Occipital lobe (tissue), 2 donors: ENCODE measurements around the gene DNM1. TPM values are rescaled to one million over a fixed set of nuclear protein-coding genes. Genes with fewer than 3 reads are reported as not detected.

Experiments
- DNase-seq: peaks from one replicate; lab custom pipeline; 2025; lab: John Stamatoyannopoulos, UW
- total RNA-seq: library from RNA; depleted of rRNA; stranded (reverse); fragments of >200 nt; gene quantifications from one replicate; pipeline ENCODE4 v1.2.3, GENCODE V29; 2014

The DNM1 gene
- total RNA-seq, 1 donor from 2014 or later, result 71.7 TPM

- DNase-seq, result no peak
These were observed 27.5 kb upstream of the DNM1 start for GRCh38 chr9:128175726-128176125.

- DNase-seq, result no peak
These were observed 24.3 kb upstream of the DNM1 start for GRCh38 chr9:128178806-128179431.

DNA sequence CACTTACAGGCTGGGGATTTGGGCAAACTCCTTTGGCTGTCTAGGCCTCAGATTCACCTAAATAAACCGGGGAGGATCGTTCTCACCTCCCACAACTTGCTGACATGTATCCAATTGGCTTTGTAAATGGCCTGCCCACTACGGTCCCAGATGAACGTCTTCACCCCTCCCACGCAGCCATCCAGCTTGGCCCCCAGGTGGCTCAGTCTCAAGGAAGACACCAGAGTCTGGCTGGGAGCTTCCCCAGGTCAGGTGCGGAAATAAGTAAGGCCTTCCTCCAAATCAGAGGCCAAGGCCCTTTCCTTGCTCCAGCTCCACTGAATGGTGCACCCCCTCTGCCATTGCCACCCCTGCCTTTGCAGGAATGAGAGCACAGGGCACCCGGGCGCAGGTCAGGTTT, 23.2 kb upstream of the DNM1 start:
- no peak for DNase-seq

DNA sequence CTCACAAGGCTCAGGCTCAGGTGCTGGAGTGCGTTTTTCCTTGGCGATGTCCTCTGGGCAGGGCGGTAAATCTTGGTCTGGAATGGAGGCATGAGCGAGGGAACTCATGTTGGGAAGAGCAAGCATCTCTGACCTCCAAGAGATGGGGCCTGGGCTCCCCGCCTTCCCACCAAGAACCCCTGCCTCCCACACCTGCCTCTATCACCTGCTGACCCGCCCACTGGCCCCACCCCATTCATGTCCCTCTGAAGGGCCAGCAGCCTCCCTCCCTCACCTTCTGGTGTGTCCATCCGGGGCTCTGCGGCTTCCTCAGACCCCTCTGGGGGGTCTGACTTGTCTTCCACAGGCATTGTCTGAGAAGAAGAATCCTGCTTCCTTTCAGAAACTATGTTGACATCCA, 22.7 kb upstream of the DNM1 start:
- DNase-seq, result no peak

DNA sequence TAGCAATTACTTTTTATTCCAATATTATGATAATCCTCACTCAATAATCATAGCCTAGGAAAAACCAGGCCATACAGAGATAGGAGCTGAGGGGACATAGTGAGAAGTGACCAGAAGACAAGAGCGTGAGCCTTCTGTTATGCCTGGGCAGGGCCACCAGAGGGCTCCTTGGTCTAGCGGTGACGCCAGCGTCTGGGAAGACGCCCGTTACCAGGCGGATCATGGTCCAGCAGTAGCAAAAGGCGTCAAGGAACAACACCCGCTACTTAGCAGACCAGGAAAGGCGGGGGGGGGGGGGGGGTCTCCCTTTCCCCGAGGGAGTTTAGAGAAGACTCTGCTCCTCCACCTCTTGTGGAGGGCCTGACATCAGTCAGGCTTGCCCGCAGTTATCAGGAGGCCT, 21.7 kb upstream of the DNM1 start:
- DNase-seq, result peak; percentile 25

DNA sequence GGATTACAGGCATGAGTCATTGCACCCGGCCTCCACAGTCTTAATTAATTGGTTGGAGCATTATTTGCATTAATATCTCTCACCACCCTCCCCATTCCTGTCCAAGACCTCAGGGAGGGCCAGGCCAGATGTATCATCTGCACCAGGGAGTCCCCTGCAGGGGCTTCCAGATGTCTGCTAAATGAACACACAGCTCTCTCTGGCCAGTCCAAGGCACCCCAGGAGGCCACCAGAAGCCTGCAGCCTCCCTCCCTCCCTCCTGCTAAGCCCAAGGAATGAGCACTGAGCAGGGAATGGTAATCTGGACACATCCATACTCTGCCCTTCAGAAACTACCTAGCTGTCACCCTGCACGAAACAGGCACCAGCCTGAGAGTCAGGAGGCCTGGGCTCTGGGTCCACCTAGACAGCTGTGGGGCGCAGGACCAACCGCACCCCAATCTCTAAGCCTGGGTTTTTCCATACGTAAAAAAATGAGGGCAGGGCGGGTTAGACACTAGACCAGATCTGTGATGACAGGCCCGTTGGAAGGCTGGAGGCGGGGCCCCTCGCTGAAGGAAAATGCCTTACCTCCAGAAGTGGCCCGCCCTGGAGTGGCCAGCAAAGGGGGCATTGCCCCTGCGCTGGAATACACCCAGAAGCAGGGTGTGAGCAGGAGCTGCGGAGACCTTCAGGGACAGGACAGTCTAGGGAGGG, 20.1 kb upstream of the DNM1 start:
- DNase-seq, result no peak

GRCh38 chr9:128185979-128186965, 16.9 kb upstream of the DNM1 start:
- DNase-seq, result no peak

DNA sequence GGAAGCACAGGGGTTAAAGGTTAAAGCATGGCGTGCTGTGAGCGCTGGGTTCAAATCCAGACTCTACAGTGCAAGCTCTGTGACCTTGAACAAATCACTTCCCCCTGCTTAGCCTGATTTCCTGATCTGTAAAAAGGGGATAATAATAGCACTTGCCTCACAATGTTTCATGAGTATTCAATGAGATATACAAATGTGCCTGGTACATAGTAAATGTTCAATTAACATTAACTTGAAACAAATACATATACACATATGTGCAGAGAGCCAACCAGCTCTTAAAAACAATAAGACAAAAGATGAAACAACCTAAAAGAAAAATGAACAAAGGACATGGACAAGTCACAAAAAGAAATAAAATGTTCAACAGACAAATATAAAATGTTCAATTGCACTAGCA, 15.8 kb upstream of the DNM1 start:
- no peak for DNase-seq

DNA sequence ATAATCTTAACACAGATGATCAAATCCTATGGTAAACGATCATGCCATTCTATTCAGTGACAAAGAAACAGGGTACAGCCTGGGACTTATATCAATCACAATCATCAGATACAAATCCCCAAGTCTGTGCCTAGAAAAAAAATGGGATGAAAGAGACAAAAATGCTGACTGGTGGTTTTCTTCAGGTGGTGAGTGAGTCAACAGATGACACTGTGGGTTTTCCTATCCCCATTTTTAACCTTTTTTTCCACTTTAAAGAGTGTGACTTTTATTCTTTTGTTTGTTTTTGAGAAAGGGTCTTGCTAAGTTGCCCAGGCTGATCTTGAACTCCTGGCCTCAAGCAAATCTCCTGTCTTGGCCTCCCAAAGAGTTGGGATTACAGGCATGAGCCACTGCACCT, 15.0 kb upstream of the DNM1 start:
- DNase-seq, result no peak

DNA sequence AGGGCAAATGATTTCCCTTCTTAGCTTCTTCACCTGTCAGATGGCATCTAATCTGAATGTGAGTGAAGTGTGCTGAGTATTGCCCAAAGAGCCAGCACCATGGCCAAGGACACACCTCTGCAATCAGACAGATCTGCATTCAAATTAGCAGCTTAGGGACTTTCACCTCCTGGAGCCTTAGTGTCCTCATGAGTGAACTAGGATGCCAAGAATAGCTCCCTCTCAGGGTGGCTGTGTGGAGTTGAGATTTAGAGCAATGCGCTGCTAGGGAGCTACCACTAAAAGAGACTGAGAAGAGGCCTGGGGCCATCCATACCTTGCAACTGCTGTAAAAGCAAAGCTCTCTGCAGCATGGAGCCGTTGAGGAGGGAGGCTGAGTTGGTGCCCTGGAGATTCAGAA, 13.2 kb upstream of the DNM1 start:
- DNase-seq, result no peak

- no peak for DNase-seq
These were observed 12.4 kb upstream of the DNM1 start for GRCh38 chr9:128190516-128191405.

- peak; percentile 63 for DNase-seq
These were observed 11.7 kb upstream of the DNM1 start, which contains the start of gene CIZ1 for GRCh38 chr9:128191406-128192046. Gene CIZ1 (minus strand): TSS chr9:128191572. CDS start chr9:128190857, 715 bp downstream.

- peak; percentile 65 for DNase-seq
These were observed 10.4 kb upstream of the DNM1 start for GRCh38 chr9:128192601-128193371.

DNA sequence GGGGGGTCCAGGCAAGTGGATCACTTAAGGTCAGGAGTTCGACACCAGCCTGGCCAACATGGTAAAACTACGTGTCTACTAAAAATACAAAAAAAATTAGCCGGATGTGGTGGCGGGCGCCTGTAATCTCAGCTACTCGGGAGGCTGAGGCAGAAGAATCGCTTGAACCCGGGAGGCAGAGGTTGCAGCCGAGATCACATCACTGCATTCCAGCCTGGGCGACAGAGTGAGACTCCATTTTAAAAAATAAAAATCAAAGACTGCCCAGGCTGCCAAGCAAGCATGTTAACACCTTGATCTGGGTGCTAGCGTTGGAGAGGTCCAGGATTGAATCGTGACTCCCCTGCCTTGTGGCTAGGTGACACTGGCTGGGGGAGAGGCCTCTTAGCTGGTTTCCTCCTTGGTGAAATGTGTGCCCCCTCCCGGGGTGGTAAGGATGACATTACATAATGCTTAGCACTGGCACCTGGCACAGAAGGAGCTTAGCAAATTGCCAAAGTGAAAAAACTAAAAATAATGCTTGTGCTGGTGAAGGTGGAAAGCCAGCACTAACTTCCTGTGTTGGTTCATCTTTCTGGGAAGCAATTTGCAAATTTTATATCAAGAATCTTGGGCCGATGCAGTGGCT, 9.6 kb upstream of the DNM1 start:
- DNase-seq, result no peak

GRCh38 chr9:128201441-128202369, 1.5 kb upstream of the DNM1 start:
- DNase-seq, result peak; percentile 41

DNA sequence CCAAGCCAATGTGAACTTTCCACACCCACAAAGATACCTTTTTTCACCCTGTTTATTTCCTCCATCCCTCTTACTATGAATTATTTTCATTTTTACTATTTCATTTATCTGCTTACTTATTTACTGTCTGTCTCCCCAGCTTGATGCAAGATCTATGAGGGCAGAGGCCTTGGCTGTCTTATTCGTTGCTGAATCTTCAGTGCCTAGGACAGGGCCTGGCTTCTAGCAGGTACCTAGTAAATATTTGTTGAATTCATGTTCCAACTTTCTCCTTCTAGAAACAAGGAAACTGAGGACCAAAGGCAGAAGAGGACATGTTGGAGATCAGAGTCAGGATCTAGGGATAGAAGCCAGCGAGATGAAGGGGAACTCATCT, 543 bp upstream of the DNM1 start:
- no peak for DNase-seq

GRCh38 chr9:128203707-128204551, 750 bp downstream of the DNM1 start:
- DNase-seq, result no peak
